Testis (tissue), 3 donors: ENCODE results near the gene PPM1A. TPM values are rescaled to one million over a fixed set of nuclear protein-coding genes. Genes with fewer than 3 reads are reported as not detected.

Experiments used
- DNase-seq: peaks from one replicate; pipeline ENCODE4 v3.0.0-alpha.2; 2019
- H3K27ac ChIP-seq, 2 donors: fragments of 200-600 bp; sonication (generic); one replicate each; pipeline ENCODE4 v1.5.1; 2019
- H3K27me3 ChIP-seq: fragments of 200-600 bp; sonication (generic); one replicate; pipeline ENCODE4 v1.5.1; 2019
- H3K36me3 ChIP-seq: fragments of 200-600 bp; sonication (generic); one replicate; pipeline ENCODE4 v1.5.1; 2017; ENCODE audit warnings: low read depth; ENCODE audit errors: missing control alignments
- H3K4me1 ChIP-seq: fragments of 200-600 bp; sonication (generic); one replicate; pipeline ENCODE4 v1.5.1; 2019
- H3K4me3 ChIP-seq, 2 donors: fragments of 200-600 bp; sonication (generic); one replicate each; pipeline ENCODE4 v1.5.1; 2017 to 2019
- H3K9me3 ChIP-seq: fragments of 200-600 bp; sonication (generic); one replicate; pipeline ENCODE4 v1.5.1; 2017
- CTCF ChIP-seq, 3 experiments: fragments of 450-650 bp in 2 of 3; fragments of 200-600 bp in 1 of 3; sonication (generic) in 1 of 3; IDR thresholded peaks; one replicate each; pipeline ENCODE4 v1.5.1; 2016 to 2019; ENCODE audit warnings: antibody characterized with exemption in 3 of 3, mild to moderate bottlenecking in 2 of 3, moderate library complexity in 1 of 3
- POLR2A ChIP-seq: fragments of 450-650 bp; IDR thresholded peaks from one replicate; pipeline ENCODE4 v1.6.1; 2017; ENCODE audit warnings: antibody characterized with exemption, mild to moderate bottlenecking, moderate library complexity
- WGBS, 2 donors: methylation state at CpG; one replicate each; pipeline ENCODE4 v1.1.5; 2018; 5-methylcytosine and 5-hydroxymethylcytosine counted together
- intact Hi-C: fragments of 100-400 bp; cut with DNase I; formaldehyde crosslinking; loops from one replicate; pipeline ENCODE4 v1.15.1; 2023; ENCODE audit warnings: low total_unique reads
- polyA plus RNA-seq: library from polyadenylated mRNA; stranded (reverse); fragments of 350-450 nt; fragmentation: Illumina TruSeq; extraction: RNeasy Lipid Tissue Mini Kit (QIAGEN cat#74804); gene quantifications from one replicate; pipeline ENCODE4 v1.2.3, GENCODE V29; 2014; ENCODE audit warnings: low read depth, low replicate concordance; ENCODE audit not compliant: insufficient read depth
- total RNA-seq, 2 donors: library from RNA; depleted of rRNA; stranded (reverse); fragments of >200 nt; gene quantifications; one replicate each; pipeline ENCODE4 v1.2.3, GENCODE V29; 2016

The PPM1A gene
- total and polyA plus RNA-seq, 3 donors from 2014 or later: 73.0 to 146 (median 91.1) TPM

GRCh38 chr14:60339571-60339970 is 90.5 kb downstream of the PPM1A start:
- no peak for TF ChIP-seq POLR2A
- WGBS, 2 donors: 85% methylated on average over 2 of the region's 2 CpGs
- Histone ChIP-seq H3K27me3 (no peaks in the 10 kb centered on the region), H3K4me3 (no peak overlapping the region), H3K36me3 (no peaks in the 10 kb centered on the region), H3K9me3 (no peaks in the 10 kb centered on the region), H3K27ac (no peak overlapping the region), H3K4me1 (no peaks in the 10 kb centered on the region)
- DNase-seq: no peak
- intact Hi-C loops: no loop called here

- Histone ChIP-seq H3K4me3 (no peak overlapping the region), H3K27me3 (no peaks in the 10 kb centered on the region), H3K9me3 (no peaks in the 10 kb centered on the region), H3K4me1 (no peaks in the 10 kb centered on the region), H3K27ac (no peak overlapping the region), H3K36me3 (no peaks in the 10 kb centered on the region)
- no peak for DNase-seq
- intact Hi-C loops: no loop called here
- 73 to 83% methylated on average over 6 of the region's 6 CpGs for WGBS, 2 donors
- TF ChIP-seq CTCF (IDR thresholded peaks at IDR 0.05): no peak
- TF ChIP-seq POLR2A: no peak
Measured at GRCh38 chr14:60343571-60344071, 94.6 kb downstream of the PPM1A start.

GRCh38 chr14:60344751-60345150 is 95.7 kb downstream of the PPM1A start:
- DNase-seq: no peak
- Histone ChIP-seq H3K27ac (no peak overlapping the region), H3K9me3 (no peaks in the 10 kb centered on the region), H3K36me3 (no peaks in the 10 kb centered on the region), H3K4me3 (no peak overlapping the region), H3K4me1 (no peaks in the 10 kb centered on the region), H3K27me3 (no peaks in the 10 kb centered on the region)
- 82 to 90% methylated on average over 2 of the region's 2 CpGs for WGBS, 2 donors
- TF ChIP-seq POLR2A: no peak
- no peak for TF ChIP-seq CTCF (IDR thresholded peaks at IDR 0.05)
- intact Hi-C loops: no loop called here

GRCh38 chr14:60346706-60347105 is 97.7 kb downstream of the PPM1A start:
- intact Hi-C loops: no loop called here
- H3K4me3 ChIP-seq: no peak overlapping the region
- no peaks in the 10 kb centered on the region for H3K27me3 ChIP-seq
- no peak overlapping the region for H3K27ac ChIP-seq
- DNase-seq: no peak
- H3K4me1 ChIP-seq: peaks cover 6% of the 10 kb centered on the region
- no peaks in the 10 kb centered on the region for H3K9me3 ChIP-seq
- WGBS, 2 donors: 67 to 73% methylated on average over 2 of the region's 2 CpGs
- TF ChIP-seq CTCF (IDR thresholded peaks at IDR 0.05): no peak
- TF ChIP-seq POLR2A: no peak
- H3K36me3 ChIP-seq: no peaks in the 10 kb centered on the region

GRCh38 chr14:60348211-60348610 is 99.2 kb downstream of the PPM1A start:
- 57 to 74% methylated on average over 4 of the region's 4 CpGs for WGBS, 2 donors
- intact Hi-C loops: no loop called here

More at GRCh38 chr14:60348211-60348610, 99.2 kb downstream of the PPM1A start:
- H3K9me3 ChIP-seq: no peaks in the 10 kb centered on the region
- no peaks in the 10 kb centered on the region for H3K27me3 ChIP-seq
- H3K36me3 ChIP-seq: no peaks in the 10 kb centered on the region
- TF ChIP-seq POLR2A (no peak), CTCF (IDR thresholded peaks at IDR 0.05) (no peak)
- DNase-seq: no peak
- H3K4me3 ChIP-seq: no peak overlapping the region
- peaks cover 6% of the 10 kb centered on the region for H3K4me1 ChIP-seq
- H3K27ac ChIP-seq: no peak overlapping the region

Other genes with a start within 250 kb of the PPM1A start
- 100 to 1,000 TPM; 118 to 133 TPM for gene PCNX4, start 157.3 kb upstream of the PPM1A start, total RNA-seq
- gene PCNX4, start 157.3 kb upstream of the PPM1A start, polyA plus RNA-seq: 42.3 TPM
- gene DHRS7, start 83.8 kb upstream of the PPM1A start, total RNA-seq: 10 to 100 TPM; 14.6 to 20.9 TPM
- 22.9 TPM for gene DHRS7, start 83.8 kb upstream of the PPM1A start, polyA plus RNA-seq
- 10 to 100 TPM; 12.1 to 12.9 TPM for gene C14orf39, start 236.8 kb downstream of the PPM1A start, total RNA-seq
- gene C14orf39, start 236.8 kb downstream of the PPM1A start, polyA plus RNA-seq: 9.5 TPM